HG03457 (cell line): Measurements from ENCODE around the gene ADCY9.

Experiments used
- ATAC-seq: cut with Tn5 transposase; IDR thresholded peaks from one replicate; pipeline ENCODE4 v1.9.1; 2021; ENCODE audit warnings: moderate number of reproducible peaks; ENCODE audit not compliant: unreplicated experiment

The ADCY9 gene

DNA sequence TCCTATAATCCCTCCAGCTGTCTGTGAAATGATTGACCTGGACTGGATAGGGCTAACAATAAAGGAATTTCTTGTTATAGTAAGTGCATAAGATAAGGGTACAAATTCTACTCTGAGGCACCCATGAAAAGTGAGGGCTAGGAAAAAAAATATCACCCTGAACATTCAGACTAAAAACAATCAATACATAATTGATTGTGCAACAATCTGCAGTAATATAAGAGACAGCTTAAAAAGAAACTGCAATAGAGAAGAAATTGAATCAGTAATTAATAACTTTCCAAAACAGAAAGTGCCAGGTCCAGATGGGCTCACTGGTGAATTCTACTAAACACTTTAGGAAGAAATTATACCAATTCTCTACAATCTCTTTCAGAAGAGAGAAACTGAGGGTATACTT, 191.5 kb downstream of the ADCY9 start:
- ATAC-seq, result no peak

DNA sequence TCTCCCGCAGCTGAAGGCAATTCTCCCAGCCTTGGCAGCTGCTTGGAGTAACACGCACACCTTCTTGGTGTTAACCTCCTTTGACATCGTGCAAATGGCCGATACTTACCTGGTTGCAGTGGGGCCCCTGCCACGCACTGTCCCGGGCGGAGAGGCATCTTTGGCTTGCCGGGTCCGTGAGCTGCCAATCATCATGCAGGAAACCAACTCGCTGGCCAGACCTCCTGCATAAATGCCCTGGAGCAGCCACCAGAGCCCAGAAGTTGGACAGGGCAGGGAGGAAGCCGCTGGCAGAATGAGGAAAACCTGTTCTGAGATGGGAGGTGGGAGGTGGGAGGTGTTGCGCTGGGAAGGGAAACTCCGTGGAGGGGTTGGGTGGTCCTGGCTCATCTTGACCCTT, 194.0 kb downstream of the ADCY9 start:
- ATAC-seq, result no peak

DNA sequence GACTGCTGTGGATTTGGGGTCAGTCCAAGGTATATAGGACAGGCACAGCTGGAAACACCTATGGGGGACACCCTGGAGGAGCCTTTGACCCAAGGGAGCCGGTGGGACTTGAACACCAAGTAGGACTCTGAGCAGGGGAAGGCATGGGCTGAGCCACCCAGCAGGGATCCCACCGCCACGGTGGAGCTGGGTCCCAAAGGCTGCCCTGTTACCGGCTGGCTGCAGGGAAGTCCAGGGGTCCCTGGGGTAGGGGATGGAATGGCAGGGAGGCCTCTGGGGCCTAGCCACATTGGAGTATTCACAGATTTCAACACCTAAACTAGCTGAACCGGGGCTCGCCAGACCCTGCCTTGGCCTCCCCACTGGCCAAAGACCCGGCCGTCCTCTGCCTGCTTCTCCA, 196.0 kb downstream of the ADCY9 start:
- no peak for ATAC-seq

DNA sequence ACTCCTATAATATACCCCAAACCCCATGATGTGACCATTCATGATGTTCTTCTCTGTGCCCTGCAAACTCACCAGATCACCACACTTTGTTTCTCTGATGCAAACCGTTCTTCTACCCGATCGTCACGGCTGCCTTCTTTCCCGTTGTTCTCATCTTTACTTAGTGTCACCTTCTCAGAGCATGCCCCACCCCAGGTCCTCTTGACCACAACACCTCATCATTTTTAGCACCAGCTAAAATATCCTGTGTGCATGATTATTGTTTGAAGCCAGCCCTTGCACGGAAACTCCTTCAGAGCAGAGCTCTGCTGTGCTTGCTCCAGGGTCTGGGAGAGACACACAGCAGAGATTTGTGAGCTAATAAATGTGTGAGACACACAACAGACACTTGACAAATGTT, 196.8 kb downstream of the ADCY9 start:
- ATAC-seq, result no peak

DNA sequence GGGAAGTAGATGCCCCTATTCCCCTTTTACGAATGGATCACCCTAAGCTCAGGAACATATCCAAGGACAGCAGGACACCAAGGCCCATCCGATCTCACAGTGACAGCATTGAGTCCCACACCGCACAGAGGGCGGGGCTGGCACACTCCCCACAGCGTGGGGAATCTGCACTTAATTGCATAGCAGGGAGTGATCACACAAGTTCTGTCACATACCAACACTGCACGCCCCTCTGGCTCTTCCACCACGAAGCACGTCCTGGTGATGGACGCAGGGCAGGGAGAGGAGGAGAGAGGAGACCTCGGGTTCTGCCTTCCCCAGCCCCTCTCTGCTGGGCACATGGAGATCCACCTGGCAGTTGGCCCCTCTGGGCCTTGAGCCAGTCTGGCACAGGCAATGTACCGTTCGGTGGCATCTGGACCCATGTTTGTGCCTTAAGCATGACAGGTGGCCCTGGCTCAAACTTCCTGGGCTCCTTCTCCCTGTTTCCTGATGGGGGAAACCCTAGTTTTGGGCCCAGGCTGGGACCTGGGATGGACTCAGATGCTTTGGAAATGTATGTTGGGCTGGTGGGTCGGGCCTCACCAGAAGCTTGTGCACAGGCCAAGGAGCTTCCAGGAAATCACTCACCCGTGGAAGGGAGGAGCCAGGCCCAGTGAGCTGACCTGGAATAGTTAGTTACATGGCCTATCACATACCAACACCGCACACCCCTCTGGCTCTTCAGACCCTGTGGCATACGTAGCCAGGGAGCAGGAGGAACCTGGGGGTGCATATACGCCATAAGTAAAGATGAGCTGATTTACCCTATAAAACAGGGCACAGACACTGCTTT, 200.6 kb downstream of the ADCY9 start:
- ATAC-seq, result no peak

DNA sequence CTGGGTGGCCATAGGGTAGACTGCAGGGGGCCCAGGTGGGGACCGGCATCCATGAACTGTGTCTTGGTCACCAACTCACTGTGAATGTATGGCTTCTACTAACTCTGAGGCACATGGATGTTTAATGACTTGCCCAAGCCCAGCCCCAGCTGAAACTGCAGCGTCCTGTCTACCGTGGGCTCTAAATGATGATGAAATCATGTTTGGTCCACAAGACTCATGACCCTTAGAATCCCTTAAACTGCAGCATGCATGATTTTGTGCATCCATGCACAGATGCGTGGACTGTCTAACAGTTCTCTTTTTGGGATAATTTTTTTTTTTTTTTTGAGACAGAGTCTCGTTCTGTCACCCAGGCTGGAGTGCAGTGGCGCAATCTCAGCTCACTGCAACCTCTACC, 203.3 kb downstream of the ADCY9 start:
- no peak for ATAC-seq
